Thymus (tissue), 11 donors: ENCODE measurements around the gene AADACL2. TPM values are rescaled to one million over a fixed set of nuclear protein-coding genes. Genes with fewer than 3 reads are reported as not detected.
"Not testable (repeated sequence)": the region's sequence is repeated elsewhere in the genome, so short reads cannot be mapped to it uniquely, and the experiment has no call there.

Experiments used
- DNase-seq, 9 donors: peaks; one replicate each; pipeline ENCODE4 v3.0.0-alpha.2; 2013; ENCODE audit warnings: low spot score in 9 of 9, low read depth in 6 of 9, missing footprints in 1 of 9
- H3K27ac ChIP-seq, 2 donors: one replicate each; pipeline ENCODE4 v1.5.1; 2013; ENCODE audit warnings: control low read depth in 1 of 2, low read depth in 1 of 2, low read length in 1 of 2, mild to moderate bottlenecking in 1 of 2, moderate library complexity in 1 of 2
- H3K27me3 ChIP-seq, 2 donors: one replicate each; pipeline ENCODE4 v1.5.1; 2013; ENCODE audit warnings: low read length in 1 of 2; ENCODE audit not compliant: control insufficient read depth in 2 of 2, insufficient read depth in 1 of 2
- H3K36me3 ChIP-seq, 2 donors: one replicate each; pipeline ENCODE4 v1.5.1; 2013; ENCODE audit warnings: low read length in 1 of 2, mild to moderate bottlenecking in 1 of 2, moderate library complexity in 1 of 2; ENCODE audit not compliant: control insufficient read depth in 2 of 2, insufficient read depth in 2 of 2
- H3K4me1 ChIP-seq, 2 donors: one replicate each; pipeline ENCODE4 v1.5.1; 2013; ENCODE audit warnings: low read length in 2 of 2; ENCODE audit not compliant: control insufficient read depth in 2 of 2, insufficient read depth in 2 of 2
- H3K4me3 ChIP-seq, 2 donors: one replicate each; pipeline ENCODE4 v1.5.1; 2013; ENCODE audit warnings: low read length in 2 of 2, control low read depth in 1 of 2, mild to moderate bottlenecking in 1 of 2
- H3K9me3 ChIP-seq, 2 donors: one replicate each; pipeline ENCODE4 v1.5.1; 2013; ENCODE audit warnings: low read length in 1 of 2, mild to moderate bottlenecking in 1 of 2; ENCODE audit not compliant: control insufficient read depth in 2 of 2, insufficient read depth in 1 of 2
- WGBS: extraction: QIAGEN DNeasy Blood & Tissue Kit; methylation state at CpG from one replicate; pipeline ENCODE4 v1.1.7; 2013; 5-methylcytosine and 5-hydroxymethylcytosine counted together
- polyA plus RNA-seq: library from polyadenylated mRNA; stranded (reverse); fragments of 200-250 nt; gene quantifications from one replicate; pipeline ENCODE4 v1.2.3, GENCODE V29; 2013
- total RNA-seq: library from RNA; stranded (reverse); fragments of 120-200 nt; gene quantifications from one replicate; pipeline ENCODE4 v1.2.4, GENCODE V29; 2013
- donor health status: healthy.

The AADACL2 gene
- total and polyA plus RNA-seq, 2 donors, result 0.14 to 3.4 TPM

- Histone ChIP-seq H3K36me3 (no peaks in the 10 kb centered on the region), H3K27ac (no peak overlapping the region), H3K9me3 (no peaks in the 10 kb centered on the region), H3K4me3 (no peak overlapping the region), H3K4me1 (no peaks in the 10 kb centered on the region), H3K27me3 (no peaks in the 10 kb centered on the region)
- 96% methylated on average over 1 of the region's 1 CpG for WGBS
- DNase-seq, result no peak
Measured at GRCh38 chr3:151751161-151751560, 17.4 kb downstream of the AADACL2 start.

- H3K9me3 ChIP-seq, result no peaks in the 10 kb centered on the region
- no peak for DNase-seq
- H3K27me3 ChIP-seq, result no peaks in the 10 kb centered on the region
- WGBS, result 99% methylated on average over 4 of the region's 4 CpGs
- no peak overlapping the region for H3K4me3 ChIP-seq
- no peaks in the 10 kb centered on the region for H3K36me3 ChIP-seq
- H3K27ac ChIP-seq, result no peak overlapping the region
- H3K4me1 ChIP-seq, result no peaks in the 10 kb centered on the region
Measured at GRCh38 chr3:151753846-151754245, 20.1 kb downstream of the AADACL2 start.

- DNase-seq, result no peak
- no peaks in the 10 kb centered on the region for H3K36me3 ChIP-seq
- 99% methylated on average over 1 of the region's 1 CpG for WGBS
- H3K27me3 ChIP-seq, result no peaks in the 10 kb centered on the region
- no peaks in the 10 kb centered on the region for H3K4me1 ChIP-seq
- H3K4me3 ChIP-seq, result no peak overlapping the region
- no peak overlapping the region for H3K27ac ChIP-seq
- no peaks in the 10 kb centered on the region for H3K9me3 ChIP-seq
Measured at GRCh38 chr3:151761581-151761980, 27.9 kb downstream of the AADACL2 start.

- 95% methylated on average over 1 of the region's 1 CpG for WGBS
- not testable (repeated sequence) for H3K36me3 ChIP-seq
Measured at GRCh38 chr3:151764699-151765098, 31.0 kb downstream of the AADACL2 start.

GRCh38 chr3:151765685-151766084, 32.0 kb downstream of the AADACL2 start:
- Histone ChIP-seq H3K27me3 (no peaks in the 10 kb centered on the region), H3K36me3 (no peaks in the 10 kb centered on the region), H3K9me3 (no peaks in the 10 kb centered on the region), H3K4me1 (no peaks in the 10 kb centered on the region), H3K4me3 (no peak overlapping the region), H3K27ac (no peak overlapping the region)
- DNase-seq, result no peak

More at GRCh38 chr3:151764699-151765098, 31.0 kb downstream of the AADACL2 start:
- not testable (repeated sequence) for H3K4me1 ChIP-seq, H3K4me3 ChIP-seq, H3K9me3 ChIP-seq, H3K27ac ChIP-seq, H3K27me3 ChIP-seq, DNase-seq

- no peaks in the 10 kb centered on the region for H3K9me3 ChIP-seq
- DNase-seq, result no peak
- H3K4me3 ChIP-seq, result no peak overlapping the region
- H3K36me3 ChIP-seq, result no peaks in the 10 kb centered on the region
- no peaks in the 10 kb centered on the region for H3K4me1 ChIP-seq
- 98% methylated on average over 2 of the region's 2 CpGs for WGBS
- no peak overlapping the region for H3K27ac ChIP-seq
- H3K27me3 ChIP-seq, result no peaks in the 10 kb centered on the region
Measured at GRCh38 chr3:151766454-151766853, 32.7 kb downstream of the AADACL2 start.

- no peaks in the 10 kb centered on the region for H3K9me3 ChIP-seq
- H3K27ac ChIP-seq, result no peak overlapping the region
- no peaks in the 10 kb centered on the region for H3K27me3 ChIP-seq
- no peaks in the 10 kb centered on the region for H3K36me3 ChIP-seq
- no peak overlapping the region for H3K4me3 ChIP-seq
- WGBS, result 97% methylated on average over 1 of the region's 1 CpG
- DNase-seq, result no peak
- no peaks in the 10 kb centered on the region for H3K4me1 ChIP-seq
Measured at GRCh38 chr3:151768393-151768930, 34.7 kb downstream of the AADACL2 start.

- Histone ChIP-seq H3K9me3 (no peaks in the 10 kb centered on the region), H3K4me1 (no peaks in the 10 kb centered on the region), H3K27me3 (no peaks in the 10 kb centered on the region), H3K27ac (no peak overlapping the region), H3K4me3 (no peak overlapping the region), H3K36me3 (no peaks in the 10 kb centered on the region)
- WGBS, result 78% methylated on average over 2 of the region's 2 CpGs
- no peak for DNase-seq
Measured at GRCh38 chr3:151769175-151769574, 35.4 kb downstream of the AADACL2 start.

GRCh38 chr3:151770956-151771355, 37.2 kb downstream of the AADACL2 start:
- Histone ChIP-seq H3K9me3 (no peaks in the 10 kb centered on the region), H3K27me3 (no peaks in the 10 kb centered on the region), H3K27ac (no peak overlapping the region), H3K4me1 (no peaks in the 10 kb centered on the region), H3K4me3 (no peak overlapping the region), H3K36me3 (no peaks in the 10 kb centered on the region)
- WGBS, result 93% methylated on average over 4 of the region's 4 CpGs
- no peak for DNase-seq
